HT-29 (cell line): ENCODE data around the gene ADAM15. TPM values are rescaled to one million over a fixed set of nuclear protein-coding genes. Genes with fewer than 3 reads are reported as not detected.

Experiments
- DNase-seq: peaks from one replicate; pipeline ENCODE4 v3.0.0-alpha.2; 2015; ENCODE audit warnings: low spot score
- total RNA-seq: library from RNA; depleted of rRNA; stranded (reverse); fragments of >200 nt; shearing (Covaris generic); gene quantifications from 2 replicates; pipeline ENCODE4 v1.2.3, GENCODE V29; 2014

The ADAM15 gene
- total RNA-seq, 1 experiment from 2014 or later = 177 TPM

- no peak for DNase-seq
These were observed 21.4 kb upstream of the ADAM15 start for GRCh38 chr1:155029513-155030242.

- DNase-seq = no peak
These were observed 20.8 kb upstream of the ADAM15 start for GRCh38 chr1:155030243-155030795.

DNA sequence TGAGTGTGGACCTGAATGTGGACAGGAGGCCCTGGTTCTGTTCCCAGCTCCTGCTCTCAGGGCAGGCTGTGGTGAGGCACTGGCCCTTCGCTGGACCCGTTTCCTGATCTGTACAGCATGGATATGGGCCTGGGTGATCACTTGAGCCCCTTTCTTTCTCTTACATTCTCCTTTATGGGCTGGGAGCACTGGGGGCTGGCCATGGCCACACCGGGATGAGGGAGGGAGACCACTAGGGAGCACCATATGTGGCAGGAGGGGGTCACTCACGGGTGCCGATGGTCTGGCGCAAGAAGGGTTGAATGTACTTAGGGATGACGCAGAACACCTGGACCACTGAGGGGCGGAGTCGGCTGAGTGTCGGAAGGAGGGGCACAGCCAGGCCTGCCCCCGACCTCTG lies 20.2 kb upstream of the ADAM15 start:
- DNase-seq = no peak

DNA sequence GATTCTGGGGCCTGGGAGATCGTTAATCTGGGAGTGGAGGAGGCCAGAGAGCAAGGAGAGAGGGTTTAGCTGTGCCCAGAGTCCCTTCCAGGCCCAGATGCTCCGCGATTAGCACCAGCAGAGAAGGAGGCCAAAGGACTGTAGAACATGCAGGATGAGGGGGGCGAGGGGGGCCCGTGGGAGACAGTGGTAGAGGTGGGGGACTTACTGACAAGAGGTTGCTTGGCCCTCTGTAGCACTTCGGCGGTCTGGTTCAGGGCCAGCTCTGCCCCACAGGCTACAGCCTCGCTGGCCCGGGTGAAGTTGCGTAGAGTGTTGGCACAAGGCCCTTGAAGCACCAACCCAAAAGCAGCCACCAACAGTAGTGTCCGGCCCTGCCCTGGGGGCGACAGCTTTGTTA lies 18.2 kb upstream of the ADAM15 start:
- DNase-seq = no peak

GRCh38 chr1:155033524-155033923 lies 17.6 kb upstream of the ADAM15 start, which contains the start of the genes DCST1 and DCST2:
Gene DCST1 (plus strand): TSS chr1:155033824. CDS start chr1:155034037, 213 bp downstream.
Gene DCST2 (minus strand): TSS chr1:155033781. CDS start chr1:155033701, 80 bp downstream.
- no peak for DNase-seq

- DNase-seq = no peak
These were observed 16.6 kb upstream of the ADAM15 start for GRCh38 chr1:155034318-155035208.

DNA sequence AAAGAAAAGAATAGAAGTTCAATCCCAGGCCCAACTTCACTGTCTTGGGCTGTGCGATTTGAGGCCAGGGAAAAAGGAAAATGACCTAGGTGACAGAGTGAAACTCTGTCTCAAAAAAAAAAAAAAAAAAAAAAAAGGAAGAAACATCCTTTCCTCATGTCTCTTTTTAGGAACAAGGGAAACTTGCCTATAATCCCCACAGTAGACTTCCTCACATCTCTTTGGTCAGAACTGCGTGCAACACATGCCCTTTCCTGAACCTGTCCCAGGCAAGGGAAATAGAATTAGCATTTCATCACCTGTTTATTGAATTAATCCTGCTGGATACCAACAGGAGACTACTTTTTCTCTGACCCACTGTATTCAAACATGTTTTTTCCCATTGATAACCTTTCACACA lies 15.2 kb upstream of the ADAM15 start:
- no peak for DNase-seq

DNA sequence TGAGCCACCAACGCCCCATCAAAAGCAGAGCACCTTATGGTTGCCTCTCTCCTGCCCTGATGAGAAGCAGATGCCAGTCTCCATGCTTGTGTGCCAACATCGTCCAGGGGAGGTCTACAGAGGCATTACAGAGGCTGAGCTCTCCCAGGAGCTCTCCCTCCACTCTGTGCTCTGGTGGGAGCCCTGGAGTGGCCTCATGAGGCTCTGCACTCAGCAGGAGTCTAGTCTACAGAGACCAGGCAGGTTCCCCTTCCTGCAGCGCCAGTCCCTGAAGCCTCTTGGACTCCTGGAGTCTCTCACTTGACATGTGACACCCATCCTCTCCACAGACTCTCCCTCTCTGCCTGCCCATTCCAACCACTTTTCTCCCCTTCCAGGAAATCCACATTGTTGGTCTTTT lies 14.1 kb upstream of the ADAM15 start:
- DNase-seq = no peak

GRCh38 chr1:155037851-155038441 lies 13.2 kb upstream of the ADAM15 start:
- no peak for DNase-seq

DNA sequence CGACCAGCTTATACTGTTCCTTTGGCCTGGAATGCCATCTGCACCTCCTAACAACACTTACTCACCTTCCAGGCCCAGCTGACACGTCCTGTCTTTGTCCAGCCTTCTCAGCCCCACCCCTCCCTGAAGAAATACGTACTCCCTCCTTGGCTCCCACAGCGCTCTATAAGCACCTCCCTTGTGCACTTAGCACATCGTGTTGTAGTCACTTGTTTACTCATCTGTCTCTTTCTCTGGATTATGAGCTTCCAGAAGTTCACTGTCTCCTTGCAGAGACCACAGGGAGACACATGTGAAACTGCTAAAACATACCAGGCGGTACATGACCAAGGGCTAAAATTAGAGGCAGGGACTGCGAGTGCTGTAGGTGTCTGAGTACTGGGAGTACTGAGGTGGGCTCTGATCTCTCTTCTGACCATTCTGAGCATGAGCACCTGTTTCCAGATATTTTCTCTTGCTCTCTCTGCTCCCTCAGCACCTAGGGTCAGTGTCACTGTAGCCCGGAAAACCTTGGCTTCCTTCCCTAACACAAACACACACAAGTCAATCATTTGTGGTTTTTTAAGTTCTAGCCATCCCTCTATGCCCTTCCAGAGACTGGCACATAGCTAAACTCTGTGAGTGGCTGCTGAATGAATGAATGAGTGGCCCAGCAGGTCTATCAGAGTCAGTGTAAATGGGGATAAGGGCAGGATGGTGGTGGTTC lies 12.4 kb upstream of the ADAM15 start:
- peak; percentile 67 for DNase-seq

- DNase-seq = no peak
These were observed 11.8 kb upstream of the ADAM15 start for GRCh38 chr1:155039308-155039669.

DNA sequence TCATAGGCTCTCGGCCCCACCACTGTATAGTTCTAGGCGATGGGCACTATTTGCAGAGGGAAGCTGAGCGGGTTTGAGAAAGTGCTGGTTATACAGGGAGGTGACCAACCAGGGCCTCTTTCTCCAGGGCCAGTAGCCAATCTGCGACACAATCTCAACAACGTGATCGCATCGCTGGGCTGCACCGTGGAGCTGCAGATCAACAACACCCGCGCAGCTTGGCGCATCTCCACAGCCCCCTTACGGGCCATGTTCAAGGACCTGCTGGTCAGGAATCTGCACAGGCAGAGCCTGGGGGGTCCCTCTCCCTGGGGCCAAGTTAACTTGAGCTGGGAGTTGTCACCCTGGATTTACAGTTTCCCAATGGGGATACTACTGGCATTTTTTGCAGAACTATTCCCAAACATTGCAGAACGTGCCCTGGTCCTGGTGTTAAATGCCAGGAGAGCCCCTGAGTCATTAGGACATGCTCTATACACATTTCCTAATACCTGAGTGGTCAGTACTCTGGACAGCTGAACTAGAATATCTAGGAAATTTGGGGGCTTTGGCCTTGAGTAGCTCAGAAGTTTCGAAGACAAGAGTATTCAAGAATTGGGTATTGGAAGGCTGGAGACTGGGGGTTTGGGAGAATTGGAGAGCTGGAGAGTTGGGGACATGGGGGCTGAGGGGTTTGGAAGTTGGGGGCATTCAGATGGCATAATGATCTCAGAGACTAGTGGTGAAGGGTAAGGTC lies 10.6 kb upstream of the ADAM15 start:
- DNase-seq = no peak

DNA sequence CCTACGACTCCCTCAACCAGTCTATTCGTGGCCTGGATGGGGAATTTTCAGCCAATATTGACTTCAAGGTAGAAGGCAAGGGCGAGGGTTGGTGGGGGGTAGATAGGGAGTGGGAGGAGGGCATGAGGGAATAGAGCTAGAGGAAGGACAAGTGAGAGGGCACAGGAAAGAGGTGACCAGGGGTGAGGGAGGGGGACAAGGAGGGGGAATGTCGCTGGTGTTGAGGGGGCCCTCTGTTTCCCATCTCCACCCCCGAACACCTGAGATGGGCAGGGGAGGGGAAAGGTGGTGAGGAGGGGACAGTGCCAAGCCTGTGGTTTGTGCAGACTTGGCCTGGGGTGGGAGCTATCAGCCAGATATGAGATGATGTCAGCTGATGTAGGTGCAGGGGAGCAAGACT lies 8.3 kb upstream of the ADAM15 start:
- DNase-seq = no peak

GRCh38 chr1:155043301-155043702 lies 7.8 kb upstream of the ADAM15 start:
- DNase-seq = no peak

GRCh38 chr1:155043793-155044192 lies 7.3 kb upstream of the ADAM15 start:
- DNase-seq = no peak

DNA sequence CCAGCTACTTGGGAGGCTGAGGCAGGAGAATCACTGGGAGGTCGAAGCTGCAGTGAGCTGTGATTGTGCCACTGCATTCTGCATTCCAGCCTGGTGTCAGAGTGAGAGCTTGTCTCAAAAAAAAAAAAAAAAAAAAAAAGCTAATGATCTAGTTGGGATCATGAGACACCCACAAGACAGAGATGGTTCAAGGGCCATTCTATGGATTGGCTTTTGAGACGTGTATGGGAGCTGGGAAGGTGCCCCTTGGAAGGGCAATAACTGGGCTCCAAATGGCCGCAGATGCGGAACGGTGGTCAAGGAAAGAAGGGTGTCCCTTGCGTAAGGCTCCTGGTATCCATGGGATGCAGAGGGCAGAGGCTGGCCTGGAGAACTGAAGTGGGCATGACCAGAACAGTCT lies 6.8 kb upstream of the ADAM15 start:
- no peak for DNase-seq

GRCh38 chr1:155044812-155045657 lies 6.1 kb upstream of the ADAM15 start:
- peak; percentile 82 for DNase-seq

GRCh38 chr1:155048449-155049334 lies 2.4 kb upstream of the ADAM15 start:
- DNase-seq = no peak
